Liver (tissue), 9 donors: ENCODE data around the gene NEAT1. TPM values are rescaled to one million over a fixed set of nuclear protein-coding genes. Genes with fewer than 3 reads are reported as not detected.

Experiments used
- DNase-seq: peaks from one replicate; pipeline ENCODE4 v3.0.0-alpha.2; 2017; ENCODE audit warnings: low spot score
- H3K27ac ChIP-seq, 2 donors: one replicate each; pipeline ENCODE4 v1.7.0; 2013; ENCODE audit warnings: inconsistent platforms in 2 of 2, low read length in 2 of 2, control low read depth in 1 of 2, low read depth in 1 of 2, mild to moderate bottlenecking in 1 of 2
- H3K27me3 ChIP-seq, 4 donors: one replicate each; pipeline versions ENCODE4 v1.6.1 to v1.7.0; 2013; ENCODE audit warnings: low read length in 3 of 4, inconsistent platforms in 1 of 4, mild to moderate bottlenecking in 1 of 4, moderate library complexity in 1 of 4; ENCODE audit not compliant: control insufficient read depth in 4 of 4, insufficient read depth in 4 of 4
- H3K36me3 ChIP-seq, 4 donors: one replicate each; pipeline versions ENCODE4 v1.6.1 to v1.7.0; 2013; ENCODE audit warnings: low read length in 3 of 4, mild to moderate bottlenecking in 3 of 4, low read depth in 1 of 4, moderate library complexity in 1 of 4; ENCODE audit not compliant: control insufficient read depth in 4 of 4, insufficient read depth in 3 of 4
- H3K4me1 ChIP-seq, 4 donors: one replicate each; pipeline versions ENCODE4 v1.6.1 to v1.7.0; 2013; ENCODE audit warnings: low read length in 3 of 4, mild to moderate bottlenecking in 3 of 4, moderate library complexity in 1 of 4; ENCODE audit not compliant: control insufficient read depth in 4 of 4, insufficient read depth in 4 of 4
- H3K4me3 ChIP-seq, 3 donors: one replicate each; pipeline versions ENCODE4 v1.6.1 to v1.7.0; 2013; ENCODE audit warnings: low read length in 3 of 3, control low read depth in 1 of 3, low read depth in 1 of 3, mild to moderate bottlenecking in 1 of 3
- H3K9ac ChIP-seq, 2 donors: one replicate each; pipeline ENCODE4 v1.7.0; 2013; ENCODE audit warnings: low read length in 2 of 2, mild to moderate bottlenecking in 2 of 2, moderate library complexity in 2 of 2, control low read depth in 1 of 2, low read depth in 1 of 2
- H3K9me3 ChIP-seq, 4 donors: one replicate each; pipeline versions ENCODE4 v1.6.1 to v1.7.0; 2013; ENCODE audit warnings: low read length in 3 of 4; ENCODE audit not compliant: control insufficient read depth in 4 of 4
- ATF3 ChIP-seq: IDR thresholded peaks from 2 replicates; pipeline ENCODE4 v1.6.1; 2016; ENCODE audit warnings: antibody characterized with exemption
- CTCF ChIP-seq: fragments of 150-350 bp; IDR thresholded peaks from 2 replicates; pipeline ENCODE4 v1.5.1; 2017; ENCODE audit warnings: improper control_type of control experiment, low read depth, low read length; ENCODE audit not compliant: missing input control
- EGR1 ChIP-seq, 2 donors: IDR thresholded peaks; 2 replicates each; pipeline ENCODE4 v1.6.1; 2016 to 2018; ENCODE audit warnings: antibody characterized with exemption in 2 of 2, low read depth in 2 of 2
- FOXA1 ChIP-seq: IDR thresholded peaks from 2 replicates; pipeline ENCODE4 v1.6.1; 2016; ENCODE audit warnings: antibody characterized with exemption
- FOXA2 ChIP-seq: IDR thresholded peaks from 2 replicates; pipeline ENCODE4 v1.6.1; 2016; ENCODE audit warnings: antibody characterized with exemption
- GABPA ChIP-seq, 2 donors: IDR thresholded peaks in 1 of 2; conservative IDR thresholded peaks in 1 of 2; 2 replicates each; pipeline ENCODE4 v1.6.1; 2016; ENCODE audit warnings: antibody characterized with exemption in 2 of 2, mild to moderate bottlenecking in 1 of 2, moderate library complexity in 1 of 2
- HNF4A ChIP-seq, 2 donors: conservative IDR thresholded peaks; 2 replicates each; pipeline ENCODE4 v1.6.1; 2016; ENCODE audit warnings: antibody characterized with exemption in 2 of 2, mild to moderate bottlenecking in 2 of 2
- HNF4G ChIP-seq: IDR thresholded peaks from 2 replicates; pipeline ENCODE4 v1.6.1; 2016; ENCODE audit warnings: antibody characterized with exemption
- JUND ChIP-seq, 2 donors: IDR thresholded peaks; 2 replicates each; pipeline ENCODE4 v1.6.1; 2016; ENCODE audit warnings: antibody characterized with exemption in 2 of 2
- MAX ChIP-seq: IDR thresholded peaks from 2 replicates; pipeline ENCODE4 v1.6.1; 2016; ENCODE audit warnings: antibody characterized with exemption
- NR2F2 ChIP-seq: IDR thresholded peaks from 2 replicates; pipeline ENCODE4 v1.6.1; 2016; ENCODE audit warnings: antibody characterized with exemption
- RAD21 ChIP-seq, 2 donors: IDR thresholded peaks; 2 replicates each; pipeline ENCODE4 v1.6.1; 2016; ENCODE audit warnings: antibody characterized with exemption in 2 of 2, mild to moderate bottlenecking in 2 of 2
- REST ChIP-seq: IDR thresholded peaks from 2 replicates; pipeline ENCODE4 v1.6.1; 2016; ENCODE audit warnings: antibody characterized with exemption, mild to moderate bottlenecking
- RXRA ChIP-seq, 2 donors: IDR thresholded peaks; 2 replicates each; pipeline ENCODE4 v1.6.1; 2017 to 2018; ENCODE audit warnings: antibody characterized with exemption in 2 of 2, mild to moderate bottlenecking in 1 of 2
- SP1 ChIP-seq: IDR thresholded peaks from 2 replicates; pipeline ENCODE4 v1.6.1; 2018; ENCODE audit warnings: antibody characterized with exemption, mild to moderate bottlenecking
- TAF1 ChIP-seq: conservative IDR thresholded peaks from 2 replicates; pipeline ENCODE4 v1.6.1; 2016; ENCODE audit warnings: antibody characterized with exemption, mild to moderate bottlenecking
- YY1 ChIP-seq: IDR thresholded peaks from 2 replicates; pipeline ENCODE4 v1.6.1; 2016; ENCODE audit warnings: antibody characterized with exemption, mild to moderate bottlenecking
- ZBTB33 ChIP-seq: IDR thresholded peaks from 2 replicates; pipeline ENCODE4 v1.6.1; 2016; ENCODE audit warnings: antibody characterized with exemption
- WGBS: extraction: QIAGEN DNeasy Blood & Tissue Kit; methylation state at CpG from one replicate; pipeline ENCODE4 v1.1.7; 2013; 5-methylcytosine and 5-hydroxymethylcytosine counted together
- polyA plus RNA-seq, 2 donors: library from polyadenylated mRNA; stranded (reverse) in 1 of 2; unstranded in 1 of 2; fragments of 200-250 nt in 1 of 2; fragments of >200 nt in 1 of 2; fragmentation: Nextera tagmentation in 1 of 2; extraction: Ambion mirVana in 1 of 2; gene quantifications; one replicate each; pipeline versions ENCODE4 v1.2.1 to v1.2.3, GENCODE V29; 2013 to 2015
- total RNA-seq, 2 donors: library from RNA; depleted of rRNA; stranded (reverse); fragments of >200 nt; gene quantifications; one replicate each; pipeline ENCODE4 v1.2.3, GENCODE V29; 2014
- donor health status: healthy.
- donor health status: healthy.
- donor health status: healthy.
- donor health status: healthy.
- donor health status: healthy.

The NEAT1 gene
- total and polyA plus RNA-seq, 4 donors = 29.6 to 1,968 (median 80.8) TPM

GRCh38 chr11:65376138-65376713 lies 46.4 kb upstream of the NEAT1 start:
- H3K27me3 ChIP-seq = no peaks in the 10 kb centered on the region
- TF ChIP-seq MAX = no peak
- DNase-seq = no peak
- H3K9ac ChIP-seq = no peak overlapping the region
- no peak overlapping the region for H3K27ac ChIP-seq
- H3K9me3 ChIP-seq = no peaks in the 10 kb centered on the region
- H3K4me1 ChIP-seq = peaks cover 0 to 18% (median 11%) of the 10 kb centered on the region in 4 donors
- H3K36me3 ChIP-seq = no peaks in the 10 kb centered on the region
- WGBS = 95% methylated on average over 16 of the region's 16 CpGs
- H3K4me3 ChIP-seq = no peak overlapping the region

GRCh38 chr11:65377036-65377435 lies 45.6 kb upstream of the NEAT1 start:
- DNase-seq = no peak
- H3K36me3 ChIP-seq = no peaks in the 10 kb centered on the region
- no peak overlapping the region for H3K9ac ChIP-seq
- 82% methylated on average over 8 of the region's 8 CpGs for WGBS
- TF ChIP-seq RAD21 (IDR thresholded peaks at IDR 0.05) (no peak), NR2F2 (no peak), HNF4G (no peak), MAX (no peak), JUND (IDR thresholded peaks at IDR 0.05) (no peak), FOXA1 (no peak), REST (no peak), HNF4A (conservative IDR thresholded peaks at IDR 0.05) (no peak), CTCF (no peak), EGR1 (IDR thresholded peaks at IDR 0.05; ENCODE audit: low read depth in 2 of 2) (no peak), SP1 (no peak), GABPA (IDR thresholded peaks at IDR 0.05 in 1 of 2, conservative IDR thresholded peaks at IDR 0.05 in 1 of 2) (no peak), YY1 (no peak), ATF3 (no peak), FOXA2 (no peak), TAF1 (no peak), RXRA (IDR thresholded peaks at IDR 0.05) (no peak), ZBTB33 (no peak)
- H3K27me3 ChIP-seq = no peaks in the 10 kb centered on the region
- H3K4me3 ChIP-seq = no peak overlapping the region
- no peaks in the 10 kb centered on the region for H3K9me3 ChIP-seq
- no peak overlapping the region for H3K27ac ChIP-seq
- peaks cover 0 to 19% (median 9%) of the 10 kb centered on the region in 4 donors for H3K4me1 ChIP-seq
